ENCODE results near the gene LMF1.

DNA sequence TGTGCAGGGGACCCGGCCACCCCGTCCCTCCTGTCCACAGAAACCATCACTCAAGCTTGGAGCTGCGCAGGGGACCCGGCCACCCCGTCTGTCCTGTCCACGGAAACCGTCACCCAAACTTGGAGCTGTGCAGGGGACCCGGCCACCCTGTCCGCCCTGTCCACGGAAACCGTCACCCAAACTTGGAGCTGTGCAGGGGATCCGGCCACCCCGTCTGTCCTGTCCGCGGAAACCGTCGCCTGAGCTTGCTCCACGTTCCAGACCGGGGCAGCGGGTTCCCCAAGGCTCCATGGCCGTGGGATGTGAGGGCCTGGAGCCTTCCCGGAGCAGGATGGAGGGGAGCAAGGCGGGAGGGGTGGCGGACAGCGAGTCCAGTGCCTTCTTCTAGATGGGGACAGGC, 36.0 kb upstream of the LMF1 start:
- TF ChIP-seq, protein P1, sequence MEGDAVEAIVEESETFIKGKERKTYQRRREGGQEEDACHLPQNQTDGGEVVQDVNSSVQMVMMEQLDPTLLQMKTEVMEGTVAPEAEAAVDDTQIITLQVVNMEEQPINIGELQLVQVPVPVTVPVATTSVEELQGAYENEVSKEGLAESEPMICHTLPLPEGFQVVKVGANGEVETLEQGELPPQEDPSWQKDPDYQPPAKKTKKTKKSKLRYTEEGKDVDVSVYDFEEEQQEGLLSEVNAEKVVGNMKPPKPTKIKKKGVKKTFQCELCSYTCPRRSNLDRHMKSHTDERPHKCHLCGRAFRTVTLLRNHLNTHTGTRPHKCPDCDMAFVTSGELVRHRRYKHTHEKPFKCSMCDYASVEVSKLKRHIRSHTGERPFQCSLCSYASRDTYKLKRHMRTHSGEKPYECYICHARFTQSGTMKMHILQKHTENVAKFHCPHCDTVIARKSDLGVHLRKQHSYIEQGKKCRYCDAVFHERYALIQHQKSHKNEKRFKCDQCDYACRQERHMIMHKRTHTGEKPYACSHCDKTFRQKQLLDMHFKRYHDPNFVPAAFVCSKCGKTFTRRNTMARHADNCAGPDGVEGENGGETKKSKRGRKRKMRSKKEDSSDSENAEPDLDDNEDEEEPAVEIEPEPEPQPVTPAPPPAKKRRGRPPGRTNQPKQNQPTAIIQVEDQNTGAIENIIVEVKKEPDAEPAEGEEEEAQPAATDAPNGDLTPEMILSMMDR (IDR thresholded peaks at IDR 0.05): no peak
- no peak for TF ChIP-seq ZFX (IDR thresholded peaks at IDR 0.05; ENCODE audit: borderline replicate concordance)
